NCI-H2081 treated with DMSO at 0.1 percent for 48 hours (cell line): ENCODE measurements around the gene FKBP6.
"Not testable (repeated sequence)": the region's sequence is repeated elsewhere in the genome, so short reads cannot be mapped to it uniquely, and the experiment has no call there.

ENCODE experiments used
- DNase-seq: peaks from one replicate; lab custom pipeline; 2025; lab: John Stamatoyannopoulos, UW

FKBP6 gene

GRCh38 chr7:73395538-73396503, 67.9 kb downstream of the FKBP6 start:
- DNase-seq: no peak

- no peak for DNase-seq
Observed at GRCh38 chr7:73397521-73398281, 69.7 kb downstream of the FKBP6 start.

GRCh38 chr7:73399185-73400050, 71.5 kb downstream of the FKBP6 start:
- not testable (repeated sequence) for DNase-seq

DNA sequence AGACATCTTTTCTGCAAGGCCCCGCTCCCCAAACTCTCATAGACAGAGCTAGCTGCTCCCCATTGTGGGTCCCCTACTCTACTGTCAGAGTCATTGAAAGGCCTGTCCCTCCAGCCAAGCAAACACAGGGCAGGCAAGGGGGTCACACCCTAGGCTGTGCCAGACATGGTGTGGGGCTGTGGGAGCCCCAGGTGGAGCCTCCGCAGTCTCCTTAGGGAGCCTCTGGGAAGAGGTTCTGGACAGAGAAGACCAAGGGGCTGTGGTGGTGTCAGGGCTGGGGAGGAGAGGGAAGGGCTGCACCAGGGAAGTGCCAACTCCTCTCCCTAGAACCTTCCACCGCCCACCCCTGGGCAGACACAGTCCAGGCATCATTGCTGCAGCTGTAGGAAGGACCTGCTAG, 76.9 kb downstream of the FKBP6 start:
- not testable (repeated sequence) for DNase-seq
